GOT3 (cell line): Measurements from ENCODE around the gene NRG2.
A peak's percentile ranks its signal among the peaks of the same experiment; 100 is the strongest.

Source experiments
- DNase-seq: peaks from one replicate; lab custom pipeline; 2025; ENCODE audit warnings: mixed read lengths; lab: John Stamatoyannopoulos, UW

The NRG2 gene

GRCh38 chr5:139880416-139881142, 162.5 kb downstream of the NRG2 start:
- DNase-seq, result no peak

DNA sequence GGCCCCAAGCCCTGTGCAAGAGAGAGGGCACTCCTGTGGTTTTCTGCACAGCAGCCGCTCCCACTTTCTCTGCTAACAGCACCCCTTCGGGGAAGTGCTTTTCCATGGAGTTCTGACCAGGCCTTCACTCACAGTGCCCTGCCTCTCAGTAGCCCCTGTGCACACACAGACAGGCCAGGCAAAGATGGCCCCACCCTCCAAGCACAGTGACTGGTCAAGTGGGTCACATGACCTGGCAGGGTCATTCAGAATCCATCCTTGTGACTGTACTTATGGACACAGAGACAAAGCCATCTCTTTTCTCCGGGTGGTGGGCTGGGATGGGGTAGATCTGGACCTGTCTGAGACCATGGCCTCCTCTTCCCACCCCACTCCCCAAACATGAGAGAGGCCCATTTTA, 165.0 kb downstream of the NRG2 start:
- DNase-seq, result no peak

DNA sequence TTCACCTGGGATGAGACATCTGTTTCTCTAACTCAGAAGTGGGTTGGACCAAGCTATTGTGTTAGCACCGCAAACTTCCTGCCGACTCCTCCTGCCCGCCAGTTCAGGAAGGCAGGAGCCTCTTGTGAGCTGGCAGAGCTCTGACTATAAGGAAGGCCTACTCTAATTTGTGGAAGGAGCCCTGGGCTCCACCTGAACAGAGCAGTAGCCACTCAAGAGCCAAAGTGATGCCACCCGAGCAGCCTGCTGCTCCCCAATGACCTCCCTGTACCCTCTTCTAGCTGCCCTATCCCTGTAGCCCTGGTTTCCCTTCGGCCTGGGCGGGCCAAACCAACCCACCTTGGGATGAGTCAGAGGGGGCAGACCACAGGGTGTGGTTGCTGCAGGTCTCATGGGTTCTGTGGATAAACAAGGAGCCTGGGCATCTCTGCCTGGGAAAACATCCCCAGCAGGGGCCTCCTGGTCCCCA, 165.9 kb downstream of the NRG2 start:
- DNase-seq, result no peak

GRCh38 chr5:139875957-139876356, 167.1 kb downstream of the NRG2 start:
- no peak for DNase-seq

- no peak for DNase-seq
These were observed 170.0 kb downstream of the NRG2 start for GRCh38 chr5:139872851-139873794.

DNA sequence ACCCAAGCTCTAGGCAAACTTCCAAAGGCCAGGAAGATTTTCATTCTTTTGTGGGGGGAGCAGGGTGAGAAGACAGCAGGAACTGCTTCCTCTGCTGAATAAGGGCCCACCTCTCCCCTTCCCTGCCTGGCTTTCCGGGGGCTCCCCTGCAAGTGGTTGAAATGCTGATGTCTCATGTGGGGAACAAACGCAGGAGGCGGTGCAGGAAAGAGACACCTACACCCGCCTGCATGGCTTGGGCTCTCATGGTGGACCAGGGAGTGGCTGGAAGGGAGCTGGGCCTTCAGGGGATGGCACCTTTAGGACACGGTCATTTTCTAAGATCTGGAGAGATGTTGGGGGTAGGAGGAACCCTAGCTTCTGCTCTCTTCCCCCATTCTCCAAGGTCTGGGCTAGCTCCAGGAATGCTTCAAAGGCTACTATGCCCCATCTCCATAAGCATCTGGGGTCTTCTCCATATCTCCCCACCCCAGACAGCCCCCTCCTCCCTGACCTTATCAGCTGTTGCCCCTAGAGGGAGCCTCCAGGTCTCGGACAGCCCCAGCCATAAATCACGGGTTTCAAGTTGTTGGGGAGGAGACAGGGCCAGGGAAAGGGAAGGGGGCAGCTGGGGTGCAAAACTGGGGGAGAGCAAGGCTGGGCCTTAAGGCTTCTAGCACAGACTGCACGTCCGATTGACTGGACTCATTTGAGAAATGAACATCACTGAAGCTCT, 170.9 kb downstream of the NRG2 start:
- no peak for DNase-seq

DNA sequence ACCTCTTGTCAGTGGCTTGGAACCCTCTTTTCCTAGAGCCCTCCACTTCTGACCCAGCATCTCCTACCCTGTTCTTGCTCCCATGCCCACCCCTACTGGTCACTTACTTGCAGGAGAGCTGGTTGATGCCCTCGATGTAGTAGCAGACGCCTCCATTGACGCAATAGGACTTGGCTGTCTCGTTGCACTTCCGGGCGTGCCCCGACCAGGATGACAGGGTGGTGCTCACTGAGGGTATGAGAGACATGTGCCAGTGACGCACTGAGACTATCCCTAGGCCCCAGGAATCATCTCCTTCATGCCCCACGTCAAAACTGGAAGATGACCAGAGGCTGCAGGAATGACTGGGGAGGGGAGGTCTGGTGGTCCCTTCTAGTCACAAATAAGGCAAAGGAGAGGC, 171.5 kb downstream of the NRG2 start:
- DNase-seq, result no peak

GRCh38 chr5:139870677-139871076, 172.4 kb downstream of the NRG2 start:
- DNase-seq, result no peak

- DNase-seq, result no peak
These were observed 173.9 kb downstream of the NRG2 start for GRCh38 chr5:139869042-139869790.

DNA sequence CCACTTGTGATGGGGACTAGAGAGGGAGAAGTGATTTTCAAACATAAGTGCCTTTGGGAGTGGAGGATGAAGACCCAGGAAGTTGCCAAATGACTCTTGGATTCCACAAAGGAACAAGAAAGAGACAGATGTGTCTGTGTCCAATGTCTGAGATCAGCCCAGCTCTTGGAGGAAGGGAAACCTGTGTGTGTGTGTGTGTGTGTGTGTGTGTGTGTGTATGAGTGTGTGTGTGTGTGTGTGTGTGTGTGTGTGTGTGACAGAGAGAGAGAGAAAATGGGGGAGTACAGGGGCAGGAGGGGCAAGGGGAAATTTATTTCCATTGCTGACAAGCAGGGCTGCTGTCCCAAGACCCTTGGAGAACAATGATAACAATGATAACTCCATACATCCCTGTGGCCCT, 175.5 kb downstream of the NRG2 start:
- DNase-seq, result no peak

- no peak for DNase-seq
These were observed 176.0 kb downstream of the NRG2 start for GRCh38 chr5:139867109-139867508.

- no peak for DNase-seq
These were observed 178.2 kb downstream of the NRG2 start for GRCh38 chr5:139864716-139865483.

- no peak for DNase-seq
These were observed 179.1 kb downstream of the NRG2 start for GRCh38 chr5:139863855-139864558.

- DNase-seq, result no peak
These were observed 179.7 kb downstream of the NRG2 start for GRCh38 chr5:139863361-139863760.

GRCh38 chr5:139862803-139863202, 180.3 kb downstream of the NRG2 start:
- DNase-seq, result no peak

DNA sequence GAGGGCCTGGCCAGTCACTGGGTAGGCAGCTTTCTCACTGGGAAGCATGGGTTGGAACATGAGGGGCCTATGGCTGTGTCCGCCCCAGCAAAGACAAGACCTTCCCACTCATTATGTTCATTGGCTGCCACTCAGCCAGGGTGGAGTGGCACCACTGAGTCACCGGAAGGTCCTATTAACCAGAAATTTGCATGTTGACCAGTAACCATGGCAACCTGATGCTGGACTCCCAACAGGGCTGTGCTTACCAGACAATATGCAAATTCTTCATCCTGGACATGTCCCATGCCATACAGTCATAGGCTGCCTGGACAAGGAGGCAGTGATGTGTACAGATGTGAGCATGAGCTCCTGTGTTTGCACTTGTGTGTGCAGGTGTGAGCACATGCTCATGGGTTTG, 180.8 kb downstream of the NRG2 start:
- peak; percentile 23 for DNase-seq

GRCh38 chr5:139861889-139862207, 181.3 kb downstream of the NRG2 start:
- DNase-seq, result no peak

DNA sequence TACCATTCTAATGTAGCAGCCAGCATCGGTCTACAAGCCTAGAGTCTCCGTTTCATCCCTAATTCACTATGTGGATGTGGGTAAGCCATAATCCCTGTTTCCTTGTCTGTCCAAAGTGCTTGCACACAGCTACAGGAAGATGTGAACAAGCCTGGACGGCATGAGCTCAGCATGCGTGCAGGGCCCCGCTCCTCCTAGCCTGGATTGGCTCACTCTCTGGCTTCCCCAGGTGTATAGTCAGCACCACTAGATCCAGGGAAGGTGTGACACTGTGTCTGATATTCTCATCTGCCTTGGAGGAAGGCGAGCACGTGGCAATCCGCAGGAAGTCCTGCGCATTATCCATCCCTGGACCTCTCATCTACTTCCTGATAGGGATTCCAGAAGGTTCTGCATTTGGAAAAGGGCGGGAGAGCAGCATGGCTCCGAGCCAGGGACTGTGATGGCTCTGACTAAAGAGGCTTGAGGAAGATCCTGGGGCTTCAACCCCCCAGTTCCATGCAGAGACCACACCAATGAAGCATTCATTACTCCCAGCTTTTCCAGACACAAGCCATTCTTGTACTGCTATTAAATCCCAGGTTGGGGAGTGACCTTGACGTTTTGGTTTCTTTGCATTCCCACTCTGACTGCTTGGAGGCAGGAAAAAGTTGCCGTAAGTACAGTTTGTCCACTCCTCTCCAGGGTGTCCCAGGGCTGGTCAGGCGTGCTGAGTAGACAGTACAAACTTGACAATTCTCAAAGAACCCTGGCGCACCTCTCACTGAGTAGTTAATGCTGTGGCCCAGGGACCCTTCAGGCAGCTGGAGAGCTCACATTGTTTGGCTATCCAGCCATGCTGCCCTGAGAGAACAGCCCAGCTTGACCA, 181.8 kb downstream of the NRG2 start:
- DNase-seq, result no peak

- DNase-seq, result no peak
These were observed 184.1 kb downstream of the NRG2 start for GRCh38 chr5:139859013-139859412.
